HepG2 (cell line): ENCODE data around the gene SENP6.

Experiments
- AKAP8 ChIP-seq: sonication (generic); formaldehyde crosslinking; IDR thresholded peaks from 2 replicates; pipeline ENCODE4 v1.5.1; 2020; ENCODE audit warnings: mild to moderate bottlenecking, missing genetic modification reagents
- ATF5 ChIP-seq: sonication (generic); formaldehyde crosslinking; IDR thresholded peaks from 2 replicates; pipeline ENCODE4 v1.4.0; 2020; ENCODE audit warnings: mild to moderate bottlenecking, low read depth, missing genetic modification reagents
- JUN ChIP-seq: sonication (generic); formaldehyde crosslinking; IDR thresholded peaks from 2 replicates; pipeline ENCODE4 v1.4.0; 2020; ENCODE audit warnings: mild to moderate bottlenecking, missing genetic modification reagents
- PATZ1 ChIP-seq: sonication (generic); formaldehyde crosslinking; IDR thresholded peaks from 2 replicates; pipeline ENCODE4 v1.4.0; 2020; ENCODE audit warnings: missing genetic modification reagents
- POGK ChIP-seq: sonication (generic); formaldehyde crosslinking; conservative IDR thresholded peaks from 2 replicates; pipeline ENCODE4 v1.8.0; 2022; ENCODE audit warnings: mild to moderate bottlenecking, moderate library complexity, missing genetic modification reagents
- PREB ChIP-seq: sonication (generic); formaldehyde crosslinking; IDR thresholded peaks from 2 replicates; pipeline ENCODE4 v1.4.0; 2020; ENCODE audit warnings: missing genetic modification reagents
- RARA ChIP-seq: IDR thresholded peaks from 2 replicates; pipeline ENCODE4 v1.6.1; 2016; ENCODE audit warnings: missing genetic modification reagents, missing compliant biosample characterization
- RFX1 ChIP-seq: fragments of 450-650 bp; IDR thresholded peaks from 2 replicates; pipeline ENCODE4 v1.6.1; 2017
- UBTF ChIP-seq: sonication (generic); formaldehyde crosslinking; IDR thresholded peaks from 2 replicates; pipeline ENCODE4 v1.4.0; 2020; ENCODE audit warnings: mild to moderate bottlenecking, missing genetic modification reagents
- USF2 ChIP-seq, 2 experiments: sonication (generic) in 1 of 2; formaldehyde crosslinking in 1 of 2; IDR thresholded peaks; 2 replicates each; pipeline versions ENCODE4 v1.5.1 to v1.6.1; 2011 to 2020; ENCODE audit warnings: borderline replicate concordance in 1 of 2, low read depth in 1 of 2, low read length in 1 of 2, mild to moderate bottlenecking in 1 of 2, missing genetic modification reagents in 1 of 2, moderate library complexity in 1 of 2
- ZNF44 ChIP-seq: sonication (generic); formaldehyde crosslinking; IDR thresholded peaks from 2 replicates; pipeline ENCODE4 v1.5.1; 2020; ENCODE audit warnings: mild to moderate bottlenecking, missing genetic modification reagents

- no peak for TF ChIP-seq PATZ1 (CRISPR knock-in tag)
- no peak for TF ChIP-seq AKAP8
- TF ChIP-seq PREB, result no peak
- no peak for TF ChIP-seq UBTF (CRISPR knock-in tag)
- TF ChIP-seq ATF5 (CRISPR knock-in tag), result no peak
- no peak for TF ChIP-seq JUN (CRISPR knock-in tag)
- no peak for TF ChIP-seq USF2 (IDR thresholded peaks at IDR 0.05; ENCODE audit: low read depth, low read length)
- no peak for TF ChIP-seq USF2 (CRISPR knock-in tag; IDR thresholded peaks at IDR 0.05; ENCODE audit: borderline replicate concordance)
- no peak for TF ChIP-seq RFX1
- no peak for TF ChIP-seq RARA (CRISPR knock-in tag)
- TF ChIP-seq POGK (CRISPR knock-in tag), result no peak
- TF ChIP-seq ZNF44 (CRISPR knock-in tag), result no peak
Observed at GRCh38 chr6:75590370-75590769, 11.3 kb upstream of the SENP6 start.
